DND-41 (cell line): Measurements from ENCODE around the gene AQP5.
"Not testable (repeated sequence)": the region's sequence is repeated elsewhere in the genome, so short reads cannot be mapped to it uniquely, and the experiment has no call there.

ENCODE experiments used
- ATAC-seq: fragments of 200-7000 bp; cut with Tn5 transposase; 3 replicates; pipeline ENCODE4 v1.9.1; 2021; ENCODE audit warnings: low read depth; ENCODE audit not compliant: insufficient read depth
- DNase-seq: peaks from one replicate; pipeline ENCODE4 v3.0.0-alpha.2; 2020
- H2AFZ ChIP-seq: 2 replicates; pipeline ENCODE4 v1.6.0; 2012; ENCODE audit warnings: low read depth, low read length
- H3K27ac ChIP-seq: 2 replicates; pipeline ENCODE4 v1.5.1; 2012; ENCODE audit warnings: low read length, inconsistent platforms
- H3K27me3 ChIP-seq: fragments of 200-600 bp; sonication (generic); 2 replicates; pipeline ENCODE4 v1.6.0; 2012; ENCODE audit warnings: low read length, mild to moderate bottlenecking, inconsistent platforms; ENCODE audit not compliant: insufficient read depth, poor library complexity
- H3K36me3 ChIP-seq: 2 replicates; pipeline ENCODE4 v1.5.1; 2012; ENCODE audit warnings: low read length, inconsistent platforms; ENCODE audit not compliant: insufficient read depth
- H3K4me1 ChIP-seq: 2 replicates; pipeline ENCODE4 v1.5.1; 2012; ENCODE audit warnings: mild to moderate bottlenecking, low read length; ENCODE audit not compliant: insufficient read depth
- H3K4me2 ChIP-seq: 2 replicates; pipeline ENCODE4 v1.6.0; 2012; ENCODE audit warnings: mild to moderate bottlenecking, moderate library complexity, low read length, inconsistent platforms; ENCODE audit not compliant: insufficient read depth
- H3K4me3 ChIP-seq, 2 experiments: fragments of 200-600 bp in 1 of 2; shearing (Covaris generic) in 1 of 2; 2 replicates each; pipeline ENCODE4 v1.5.1; 2012 to 2016; ENCODE audit warnings: inconsistent platforms in 2 of 2, low read length in 2 of 2, mild to moderate bottlenecking in 2 of 2, low read depth in 1 of 2, moderate library complexity in 1 of 2
- H3K79me2 ChIP-seq: 2 replicates; pipeline ENCODE4 v1.6.0; 2012; ENCODE audit warnings: low read length, inconsistent platforms; ENCODE audit not compliant: insufficient read depth
- H3K9ac ChIP-seq: 2 replicates; pipeline ENCODE4 v1.6.0; 2012; ENCODE audit warnings: low read depth, mild to moderate bottlenecking, inconsistent platforms, low read length, moderate library complexity
- H3K9me3 ChIP-seq: 2 replicates; pipeline ENCODE4 v1.5.1; 2012; ENCODE audit warnings: low read length, moderate library complexity, mild to moderate bottlenecking, inconsistent platforms; ENCODE audit not compliant: insufficient read depth, severe bottlenecking
- H4K20me1 ChIP-seq: 2 replicates; pipeline ENCODE4 v1.6.0; 2012; ENCODE audit warnings: low read length; ENCODE audit not compliant: insufficient read depth
- EZH2 ChIP-seq: IDR thresholded peaks from 3 replicates; pipeline ENCODE4 v1.6.1; 2012; ENCODE audit warnings: borderline replicate concordance, low read depth, mild to moderate bottlenecking, moderate library complexity, low read length, inconsistent platforms; ENCODE audit not compliant: severe bottlenecking
- TF ChIP-seq, protein P1 (sequence below): IDR thresholded peaks from 2 replicates; pipeline ENCODE4 v1.5.1; 2012; ENCODE audit warnings: borderline replicate concordance, low read length, moderate library complexity, mild to moderate bottlenecking; ENCODE audit not compliant: poor library complexity, severe bottlenecking; ENCODE audit errors: extremely low read depth

The AQP5 gene

GRCh38 chr12:49983892-49984291, 22.2 kb downstream of the AQP5 start:
- no peak overlapping the region for H3K4me2 ChIP-seq
- no peaks in the 10 kb centered on the region for H3K9me3 ChIP-seq
- no peaks in the 10 kb centered on the region for H3K4me1 ChIP-seq
- H3K9ac ChIP-seq, result no peak overlapping the region
- ATAC-seq, result no peak
- no peak overlapping the region for H3K4me3 ChIP-seq
- no peak overlapping the region for H2AFZ ChIP-seq
- H3K27me3 ChIP-seq, result no peaks in the 10 kb centered on the region
- no peak for DNase-seq
- H3K27ac ChIP-seq, result no peak overlapping the region
- TF ChIP-seq, protein P1, sequence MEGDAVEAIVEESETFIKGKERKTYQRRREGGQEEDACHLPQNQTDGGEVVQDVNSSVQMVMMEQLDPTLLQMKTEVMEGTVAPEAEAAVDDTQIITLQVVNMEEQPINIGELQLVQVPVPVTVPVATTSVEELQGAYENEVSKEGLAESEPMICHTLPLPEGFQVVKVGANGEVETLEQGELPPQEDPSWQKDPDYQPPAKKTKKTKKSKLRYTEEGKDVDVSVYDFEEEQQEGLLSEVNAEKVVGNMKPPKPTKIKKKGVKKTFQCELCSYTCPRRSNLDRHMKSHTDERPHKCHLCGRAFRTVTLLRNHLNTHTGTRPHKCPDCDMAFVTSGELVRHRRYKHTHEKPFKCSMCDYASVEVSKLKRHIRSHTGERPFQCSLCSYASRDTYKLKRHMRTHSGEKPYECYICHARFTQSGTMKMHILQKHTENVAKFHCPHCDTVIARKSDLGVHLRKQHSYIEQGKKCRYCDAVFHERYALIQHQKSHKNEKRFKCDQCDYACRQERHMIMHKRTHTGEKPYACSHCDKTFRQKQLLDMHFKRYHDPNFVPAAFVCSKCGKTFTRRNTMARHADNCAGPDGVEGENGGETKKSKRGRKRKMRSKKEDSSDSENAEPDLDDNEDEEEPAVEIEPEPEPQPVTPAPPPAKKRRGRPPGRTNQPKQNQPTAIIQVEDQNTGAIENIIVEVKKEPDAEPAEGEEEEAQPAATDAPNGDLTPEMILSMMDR, result no peak
- no peak for TF ChIP-seq EZH2
- H3K36me3 ChIP-seq, result peaks cover 23% of the 10 kb centered on the region
- H3K79me2 ChIP-seq, result no peaks in the 10 kb centered on the region
- H4K20me1 ChIP-seq, result 0 out of 2 replicates have a peak, but pooled peaks cover 2% of the 10 kb centered on the region

- no peak overlapping the region for H3K9ac ChIP-seq
- DNase-seq (no peak), ATAC-seq (no peak)
- no peak overlapping the region for H3K27ac ChIP-seq
- H3K79me2 ChIP-seq, result no peaks in the 10 kb centered on the region
- peaks cover 31% of the 10 kb centered on the region for H3K36me3 ChIP-seq
- no peak overlapping the region for H3K4me3 ChIP-seq
- no peak overlapping the region for H3K4me2 ChIP-seq
- no peak overlapping the region for H2AFZ ChIP-seq
- TF ChIP-seq, protein P1, result no peak
- no peaks in the 10 kb centered on the region for H3K27me3 ChIP-seq
- H4K20me1 ChIP-seq, result 0 out of 2 replicates have a peak, but pooled peaks cover 2% of the 10 kb centered on the region
- H3K4me1 ChIP-seq, result no peaks in the 10 kb centered on the region
- H3K9me3 ChIP-seq, result no peaks in the 10 kb centered on the region
These were observed 23.0 kb downstream of the AQP5 start for GRCh38 chr12:49984476-49985359.

DNA sequence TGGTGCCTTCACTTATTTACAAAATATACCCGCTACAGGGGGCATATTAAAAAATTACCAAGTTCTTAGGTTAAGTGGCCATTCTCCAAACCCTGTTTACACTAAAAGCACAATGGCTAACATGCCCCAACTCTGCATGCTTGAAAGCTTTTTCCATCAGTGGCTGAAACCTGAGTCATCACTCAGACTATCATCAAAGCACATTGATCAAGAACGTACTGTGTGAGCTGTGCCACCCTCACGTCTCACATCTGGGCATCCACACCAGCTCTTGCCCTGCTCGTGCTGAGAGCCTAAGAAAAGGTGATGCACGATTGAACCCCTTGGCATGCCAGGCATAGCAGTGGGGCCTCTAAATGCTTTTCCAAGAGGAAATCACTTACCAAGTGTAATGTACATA, 24.3 kb downstream of the AQP5 start:
- DNase-seq, result no peak
- ATAC-seq, result no peak

DNA sequence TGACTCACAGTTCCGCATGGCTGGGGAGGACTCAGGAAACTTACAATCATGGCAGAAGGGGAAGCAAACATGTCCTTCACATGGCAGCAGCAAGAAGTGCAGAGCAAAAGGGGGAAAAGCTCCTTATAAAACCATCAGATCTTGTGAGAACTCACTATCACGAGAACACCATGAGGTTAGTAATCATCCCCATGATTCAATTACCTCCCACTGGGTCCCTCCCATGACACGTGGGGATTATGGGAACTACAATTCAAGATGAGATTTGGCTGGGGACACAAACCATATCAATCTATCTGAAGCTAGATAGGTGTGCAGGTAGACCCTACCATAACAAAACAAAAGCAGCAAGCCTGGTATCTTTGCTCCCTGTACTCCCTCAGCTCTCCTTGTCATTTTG, 24.8 kb downstream of the AQP5 start:
- not testable (repeated sequence) for H3K27ac ChIP-seq, DNase-seq, H3K27me3 ChIP-seq, H4K20me1 ChIP-seq, H3K4me3 ChIP-seq, H3K4me1 ChIP-seq, H3K9ac ChIP-seq, H3K4me2 ChIP-seq, H3K9me3 ChIP-seq, H2AFZ ChIP-seq, H3K79me2 ChIP-seq, ATAC-seq
- H3K36me3 ChIP-seq, result peaks cover 47% of the 10 kb centered on the region

More for the DNA sequence above, 24.3 kb downstream of the AQP5 start:
- Histone ChIP-seq H2AFZ (no peak overlapping the region), H3K4me2 (no peak overlapping the region), H3K4me3 (no peak overlapping the region), H3K36me3 (peaks cover 44% of the 10 kb centered on the region), H3K27me3 (no peaks in the 10 kb centered on the region), H3K27ac (no peak overlapping the region), H3K9ac (no peak overlapping the region), H3K79me2 (no peaks in the 10 kb centered on the region), H3K4me1 (no peaks in the 10 kb centered on the region), H3K9me3 (no peaks in the 10 kb centered on the region), H4K20me1 (0 out of 2 replicates have a peak, but pooled peaks cover 2% of the 10 kb centered on the region)
- TF ChIP-seq, protein P1, result no peak
- TF ChIP-seq EZH2, result no peak
